Measurements from ENCODE around the gene EGFLAM.

DNA sequence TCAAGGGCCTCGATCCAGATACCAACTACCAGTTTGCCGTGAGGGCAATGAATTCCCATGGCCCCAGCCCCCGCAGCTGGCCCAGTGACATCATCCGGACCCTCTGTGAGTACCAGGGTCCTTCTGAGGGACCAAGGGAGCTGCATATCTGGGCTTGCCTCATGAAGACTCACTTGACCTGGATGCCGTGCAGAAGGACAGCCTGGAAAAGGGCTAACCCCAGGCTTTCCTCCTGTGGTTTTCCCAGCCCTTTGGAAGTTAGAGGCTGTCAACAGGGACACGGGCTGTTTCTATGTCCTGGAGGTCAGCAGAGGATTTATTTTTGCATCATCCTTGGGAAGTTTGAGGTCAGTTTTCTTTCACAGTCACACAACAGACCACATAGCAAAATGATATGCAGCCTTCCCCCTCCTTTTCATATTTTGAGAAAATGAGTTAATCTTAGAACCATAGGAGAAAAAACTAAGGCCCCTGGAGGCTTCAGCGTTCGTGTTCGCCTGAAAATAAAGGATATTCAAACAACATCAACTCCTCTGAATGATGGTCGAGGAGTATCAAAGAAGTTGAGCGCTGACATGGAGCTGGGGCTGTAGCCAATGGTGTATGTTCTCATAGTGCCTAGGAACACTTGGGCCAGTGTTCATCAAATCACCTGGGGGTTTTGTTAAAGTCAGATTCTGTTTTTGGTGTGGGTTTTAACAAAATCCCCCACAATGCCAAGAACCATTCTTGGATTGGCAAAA lies 112.2 kb downstream of the EGFLAM start:
- TF ChIP-seq CTCF (IDR thresholded peaks at IDR 0.05; ENCODE audit: poor library complexity): no peak
- TF ChIP-seq EZH2 (IDR thresholded peaks at IDR 0.05; ENCODE audit: borderline replicate concordance): no peak
- TF ChIP-seq EZH2phosphoT487 (IDR thresholded peaks at IDR 0.05; ENCODE audit: low read depth, severe bottlenecking, unreplicated experiment): no peak
